ENCODE data around the gene TFPT. TPM values are rescaled to one million over a fixed set of nuclear protein-coding genes. Genes with fewer than 3 reads are reported as not detected.

TFPT gene
- total and polyA plus RNA-seq, 2 donors (not counting 3 experiments of a cell fraction or from before 2014, with no cell fraction given): 28.3 to 32.1 TPM

GRCh38 chr19:54147676-54148075, 32.2 kb upstream of the TFPT start:
- ChIA-PET POLR2A (interaction anchor here (0.7 kb wide), 1 partner anchor 9 kb away, joined by 4 read pairs; no protein-coding TSS in a partner anchor), CTCF (interaction anchor here (1.2 to 2.1 kb wide), 2 partner anchors 10 to 21 kb away, joined by 3 to 6 read pairs; partner anchors contain the start of gene CNOT3)
- BruUV-seq (replicated peaks): no TSS peak
- H3K27me3 ChIP-seq (ENCODE audit: control insufficient read depth in 2 of 2, insufficient read depth in 2 of 2, low read length in 2 of 2): no peaks in the 10 kb centered on the region
- H3K9ac ChIP-seq (replicated peaks; ENCODE audit: extremely low read depth, insufficient read depth, low read length): no peak overlapping the region
- peaks cover 2% of the 10 kb centered on the region for H3K79me2 ChIP-seq (ENCODE audit: control insufficient read depth, insufficient read depth, low read length)
- H3K9me1 ChIP-seq (replicated peaks; ENCODE audit: control insufficient read depth, extremely low read depth, insufficient read depth, low read length): no peaks in the 10 kb centered on the region
- H3K27ac ChIP-seq (ENCODE audit: insufficient read depth, low read depth, low read length): no peak overlapping the region
- no peak overlapping the region for H3K4me2 ChIP-seq (ENCODE audit: insufficient read depth, low read length)
- H3K4me1 ChIP-seq (ENCODE audit: control insufficient read depth, extremely low read depth, insufficient read depth, low read length): no peaks in the 10 kb centered on the region
- no peak for FAIRE-seq
- no peak for DNase-seq (ENCODE audit: low read depth, low spot score)
- H3K9me3 ChIP-seq (replicated peaks; ENCODE audit: control insufficient read depth, insufficient read depth, low read length): no peaks in the 10 kb centered on the region
- H2AFZ ChIP-seq (ENCODE audit: low read depth, low read length): no peak overlapping the region
- dilution Hi-C loops (cut with MboI; ENCODE audit: extremely low pct_ligation_motif_present, low sequenced_read_pairs) (no loop called here), intact Hi-C loops (cut with micrococcal nuclease) (no loop called here)
- H4K20me1 ChIP-seq (replicated peaks; ENCODE audit: control insufficient read depth, extremely low read depth, insufficient read depth, low read length): no peaks in the 10 kb centered on the region
- no peak for TF ChIP-seq POLR2AphosphoS5 (IDR thresholded peaks at IDR 0.05; ENCODE audit: insufficient read depth, low read depth, low read length)
- no peak for TF ChIP-seq GATA2 (IDR thresholded peaks at IDR 0.05; ENCODE audit: insufficient read depth, insufficient read length, low read depth, low read length)
- TF ChIP-seq POLR2A (IDR thresholded peaks at IDR 0.05; ENCODE audit: low read depth, low read length): no peak
- no peak for TF ChIP-seq FOS (IDR thresholded peaks at IDR 0.05; ENCODE audit: borderline replicate concordance, insufficient read depth, low read length)
- TF ChIP-seq, protein P1, sequence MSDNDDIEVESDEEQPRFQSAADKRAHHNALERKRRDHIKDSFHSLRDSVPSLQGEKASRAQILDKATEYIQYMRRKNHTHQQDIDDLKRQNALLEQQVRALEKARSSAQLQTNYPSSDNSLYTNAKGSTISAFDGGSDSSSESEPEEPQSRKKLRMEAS (IDR thresholded peaks at IDR 0.05; ENCODE audit: insufficient read depth, insufficient read length): no peak
- TF ChIP-seq CTCF (IDR thresholded peaks at IDR 0.05; ENCODE audit: extremely low read depth in 1 of 2, insufficient read depth in 1 of 2, low read depth in 1 of 2, low read length in 2 of 2): no peak
- TF ChIP-seq JUN (IDR thresholded peaks at IDR 0.05; ENCODE audit: borderline replicate concordance, insufficient read depth, insufficient read length, low read depth): no peak
- H3K36me3 ChIP-seq (ENCODE audit: control insufficient read depth in 2 of 2, extremely low read depth in 1 of 2, insufficient read depth in 2 of 2, low read length in 2 of 2): peaks cover 31 to 76% of the 10 kb centered on the region in 2 experiments
- no peak overlapping the region for H3K4me3 ChIP-seq (replicated peaks in 1 of 3; ENCODE audit: insufficient read depth in 1 of 3, low read depth in 1 of 3, low read length in 3 of 3)

Data from endothelial cell of umbilical vein (primary cell).